GM12891 (cell line): Measurements from ENCODE around the gene CARD10.

Experiments used
- POLR2A ChIP-seq: IDR thresholded peaks from 2 replicates; pipeline ENCODE4 v1.6.1; 2011; ENCODE audit warnings: low read depth, low read length, control low read depth
- POLR2AphosphoS5 ChIP-seq: IDR thresholded peaks from 2 replicates; pipeline ENCODE4 v1.6.1; 2011; ENCODE audit warnings: low read depth, low read length, control low read depth

DNA sequence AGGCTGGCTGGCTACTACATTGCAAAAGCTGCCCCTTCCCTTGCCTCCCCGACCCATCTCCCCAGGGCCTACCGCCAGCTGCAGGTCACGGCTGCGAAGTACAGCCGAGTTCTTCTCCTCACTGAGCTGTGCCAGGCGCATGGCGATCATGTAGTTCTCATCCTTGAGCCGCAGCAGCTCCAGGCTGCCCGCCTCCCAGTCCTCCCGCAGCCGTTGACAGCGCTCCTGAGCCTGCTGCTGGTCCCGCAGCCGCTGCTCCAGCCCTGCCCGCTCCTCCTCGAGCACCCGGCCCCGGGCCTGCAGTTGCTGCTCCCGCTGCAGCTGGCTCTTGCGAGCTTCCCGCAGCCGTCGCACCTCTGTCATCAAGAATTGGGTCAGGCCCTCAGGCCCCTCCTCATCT lies 3.3 kb downstream of the CARD10 start:
- TF ChIP-seq POLR2AphosphoS5, result no peak
- no peak for TF ChIP-seq POLR2A
